22Rv1 (cell line): Measurements from ENCODE around the gene ZFP91.

ENCODE experiments used
- ZFX ChIP-seq: fragments of 450-650 bp; IDR thresholded peaks from 2 replicates; pipeline ENCODE4 v1.6.1; 2017; ENCODE audit warnings: antibody characterized with exemption, borderline replicate concordance
- TF ChIP-seq, protein P1 (sequence below): fragments of 450-650 bp; IDR thresholded peaks from 2 replicates; pipeline ENCODE4 v1.5.1; 2017; ENCODE audit warnings: mild to moderate bottlenecking

DNA sequence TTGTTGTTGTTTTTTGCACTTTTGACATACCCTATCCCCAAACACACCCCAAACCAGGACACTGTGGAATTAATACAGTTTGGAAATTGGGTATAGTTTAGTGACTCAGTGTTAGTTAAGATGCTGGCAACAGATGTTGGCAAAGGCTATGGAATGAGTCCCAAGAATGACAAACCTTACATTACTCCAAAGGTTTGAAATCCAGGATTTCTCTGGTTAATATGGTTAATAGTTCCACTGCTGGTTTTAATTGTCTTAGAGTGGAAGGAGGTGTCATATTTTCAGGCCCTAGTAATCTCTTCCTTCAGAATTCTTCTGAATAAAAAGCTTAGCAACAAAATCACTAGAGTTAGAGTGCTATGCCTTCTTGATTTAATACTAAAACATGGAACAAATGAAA lies 4.0 kb upstream of the ZFP91 start:
- TF ChIP-seq, protein P1, sequence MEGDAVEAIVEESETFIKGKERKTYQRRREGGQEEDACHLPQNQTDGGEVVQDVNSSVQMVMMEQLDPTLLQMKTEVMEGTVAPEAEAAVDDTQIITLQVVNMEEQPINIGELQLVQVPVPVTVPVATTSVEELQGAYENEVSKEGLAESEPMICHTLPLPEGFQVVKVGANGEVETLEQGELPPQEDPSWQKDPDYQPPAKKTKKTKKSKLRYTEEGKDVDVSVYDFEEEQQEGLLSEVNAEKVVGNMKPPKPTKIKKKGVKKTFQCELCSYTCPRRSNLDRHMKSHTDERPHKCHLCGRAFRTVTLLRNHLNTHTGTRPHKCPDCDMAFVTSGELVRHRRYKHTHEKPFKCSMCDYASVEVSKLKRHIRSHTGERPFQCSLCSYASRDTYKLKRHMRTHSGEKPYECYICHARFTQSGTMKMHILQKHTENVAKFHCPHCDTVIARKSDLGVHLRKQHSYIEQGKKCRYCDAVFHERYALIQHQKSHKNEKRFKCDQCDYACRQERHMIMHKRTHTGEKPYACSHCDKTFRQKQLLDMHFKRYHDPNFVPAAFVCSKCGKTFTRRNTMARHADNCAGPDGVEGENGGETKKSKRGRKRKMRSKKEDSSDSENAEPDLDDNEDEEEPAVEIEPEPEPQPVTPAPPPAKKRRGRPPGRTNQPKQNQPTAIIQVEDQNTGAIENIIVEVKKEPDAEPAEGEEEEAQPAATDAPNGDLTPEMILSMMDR: no peak
- TF ChIP-seq ZFX: no peak
